B cell (primary cell): Measurements from ENCODE around the gene PSORS1C1.

ENCODE experiments used
- CTCF ChIP-seq: fragments of 200-600 bp; IDR thresholded peaks from one replicate; pipeline ENCODE4 v1.8.0; 2022; ENCODE audit warnings: antibody characterized with exemption, mild to moderate bottlenecking
- EZH2 ChIP-seq: IDR thresholded peaks from 2 replicates; pipeline ENCODE4 v1.6.1; 2012; ENCODE audit warnings: borderline replicate concordance, low read depth, mild to moderate bottlenecking, moderate library complexity, low read length; ENCODE audit not compliant: insufficient read depth, poor library complexity, severe bottlenecking

- TF ChIP-seq CTCF (no peak), EZH2 (no peak)
These were observed 64.4 kb downstream of the PSORS1C1 start for GRCh38 chr6:31179042-31179386.
